ENCODE results near the gene MED22. TPM values are rescaled to one million over a fixed set of nuclear protein-coding genes. Genes with fewer than 3 reads are reported as not detected.

Gene MED22
- total RNA-seq, 2 donors from 2014 or later: 28.6 to 28.9 TPM

DNA sequence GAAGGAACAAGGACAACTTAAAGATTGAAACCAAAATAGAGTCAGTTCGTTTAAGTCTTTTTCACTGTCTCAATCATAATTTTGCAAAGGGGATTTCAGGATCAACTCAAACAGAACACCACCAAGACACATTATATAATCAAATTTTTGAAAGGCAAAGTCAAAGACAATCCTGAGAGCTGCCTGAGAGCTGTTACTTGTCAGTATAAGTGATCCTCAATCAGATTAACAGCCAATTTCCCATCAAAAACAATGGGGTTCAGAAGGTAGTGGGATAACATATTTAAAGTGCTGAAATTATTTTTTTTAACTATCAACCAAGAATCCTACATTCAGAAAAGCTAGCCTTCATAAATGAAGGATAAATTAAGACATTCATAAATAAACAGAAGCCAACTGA, 53.7 kb downstream of the MED22 start:
- intact Hi-C loops (cut with DNase I): no loop called here

DNA sequence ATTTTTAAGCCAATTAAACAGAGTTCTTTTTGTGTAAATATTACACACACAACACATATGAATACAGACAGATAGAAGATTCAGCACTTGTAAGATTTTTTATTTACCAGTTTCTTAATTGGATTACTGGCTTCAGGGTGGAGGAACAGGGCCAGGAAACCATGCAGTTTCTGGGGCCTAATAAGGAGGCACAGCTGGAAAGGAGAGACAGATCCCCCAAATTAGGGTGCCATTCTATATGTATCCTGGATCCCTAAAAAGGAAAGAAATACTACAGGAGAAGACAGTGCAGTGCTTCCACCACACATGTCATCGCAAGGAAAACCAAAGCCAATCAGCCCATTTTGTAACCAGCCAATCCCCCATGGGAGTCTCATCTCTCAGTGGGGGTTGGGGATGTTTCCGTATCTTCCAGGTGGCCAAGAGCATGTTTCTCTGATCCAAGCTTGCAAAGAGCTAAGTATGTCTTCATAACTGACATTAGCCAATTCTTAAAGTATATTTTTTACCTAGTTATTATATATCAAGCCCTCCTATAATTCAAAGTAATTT, 57.1 kb downstream of the MED22 start:
- intact Hi-C loops (cut with DNase I): no loop called here

More for the DNA sequence above, 53.7 kb downstream of the MED22 start:
- DNase-seq (ENCODE audit: low spot score): no peak

More for the DNA sequence above, 57.1 kb downstream of the MED22 start:
- DNase-seq (ENCODE audit: low spot score): no peak

Other genes starting within 250 kb of the MED22 start
- 10 to 100 TPM; 27.6 to 28.3 TPM for gene RALGDS, start 226.9 kb downstream of the MED22 start, total RNA-seq
- gene GBGT1, start 184.2 kb downstream of the MED22 start, total RNA-seq: 10 to 100 TPM; 14.2 to 19.9 TPM
- not detected for gene OBP2B, start 138.9 kb downstream of the MED22 start, total RNA-seq
- 1 to 10 TPM; 1.5 to 2.1 TPM for gene ABO, start 72.9 kb downstream of the MED22 start, total RNA-seq
- gene SURF6, start 11.9 kb downstream of the MED22 start, total RNA-seq: 10 to 100 TPM; 11.5 to 12.0 TPM
- 1,000 to 10,000 TPM; 1,252 to 1,287 TPM for gene RPL7A, start 87 bp upstream of the MED22 start, total RNA-seq
- 10 to 100 TPM; 27.7 to 30.2 TPM for gene SURF1, start 8.4 kb upstream of the MED22 start, total RNA-seq
- gene SURF2, start 8.4 kb upstream of the MED22 start, total RNA-seq: 10 to 100 TPM; 11.8 to 12.0 TPM
- gene SURF4, start 27.9 kb upstream of the MED22 start, total RNA-seq: 100 to 1,000 TPM; 130 TPM
- 1 to 10 TPM in 1 of 2 donors, under 1 TPM in 1; 0.57 to 1.2 TPM for gene STKLD1, start 28.2 kb upstream of the MED22 start, total RNA-seq
- 10 to 100 TPM; 10.4 to 11.1 TPM for gene REXO4, start 69.9 kb upstream of the MED22 start, total RNA-seq
- gene ADAMTS13, start 74.2 kb upstream of the MED22 start, total RNA-seq: 1 to 10 TPM in 1 of 2 donors, under 1 TPM in 1; 0.48 to 1.8 TPM
- gene CACFD1, start 111.8 kb upstream of the MED22 start, total RNA-seq: 10 to 100 TPM; 11.7 to 13.4 TPM
- gene SLC2A6, start 131.0 kb upstream of the MED22 start, total RNA-seq: 1 to 10 TPM; 3.2 to 4.0 TPM
- not detected for gene MYMK, start 176.8 kb upstream of the MED22 start, total RNA-seq
- gene ADAMTSL2, start 186.6 kb upstream of the MED22 start, total RNA-seq: 10 to 100 TPM in 1 of 2 donors, 1 to 10 TPM in 1; 5.5 to 11.3 TPM

All from posterior vena cava (tissue), 2 donors.